BJ (cell line): ENCODE measurements around the gene RITA1. TPM values are rescaled to one million over a fixed set of nuclear protein-coding genes. Genes with fewer than 3 reads are reported as not detected.

Source experiments
- CTCF ChIA-PET: fragments of 350-600 bp; formaldehyde crosslinking; extraction: SDS; loops from one replicate; lab custom pipeline; 2021; ENCODE audit warnings: antibody characterized with exemption, inconsistent platforms; lab: Yijun Ruan, JAX
- POLR2A ChIA-PET: fragments of 300-600 bp; sonication (Branson Sonifier 250); formaldehyde crosslinking; extraction: SDS; loops from one replicate; lab custom pipeline; 2021; ENCODE audit warnings: antibody characterized with exemption; lab: Charles Lee
- DNase-seq: peaks from one replicate; pipeline ENCODE4 v3.0.0-alpha.2; 2011; ENCODE audit warnings: low read depth
- H3K27me3 ChIP-seq: 2 replicates; pipeline ENCODE4 v1.6.0; 2011; ENCODE audit warnings: low read length; ENCODE audit not compliant: control insufficient read depth, insufficient read depth
- H3K36me3 ChIP-seq: 2 replicates; pipeline ENCODE4 v1.5.1; 2011; ENCODE audit warnings: low read length; ENCODE audit not compliant: control insufficient read depth, insufficient read depth
- H3K4me3 ChIP-seq: 2 replicates; pipeline ENCODE4 v1.5.1; 2011; ENCODE audit warnings: low read depth, mild to moderate bottlenecking, control low read depth, low read length
- CTCF ChIP-seq: IDR thresholded peaks from 2 replicates; pipeline ENCODE4 v1.5.1; 2011; ENCODE audit warnings: low read depth, mild to moderate bottlenecking, control low read depth, inconsistent platforms, low read length, moderate library complexity; ENCODE audit not compliant: insufficient read depth
- polyA plus RNA-seq: library from polyadenylated mRNA; depleted of rRNA; stranded (reverse); fragments of >200 nt; gene quantifications from 2 replicates; pipeline ENCODE4 v1.2.3, GENCODE V29; 2011

Gene RITA1
- polyA plus RNA-seq, 1 experiment, result 19.4 TPM

GRCh38 chr12:113232089-113232839, 46.7 kb downstream of the RITA1 start:
- peaks cover 15% of the 10 kb centered on the region for H3K36me3 ChIP-seq
- POLR2A ChIA-PET, result no interaction called here
- CTCF ChIA-PET, result interaction anchor here (0.6 kb wide), 2 partner anchors 35 to 1780 kb away, joined by 3 to 4 read pairs; no protein-coding TSS in a partner anchor
- TF ChIP-seq CTCF, result no peak
- no peak for DNase-seq
- no peak overlapping the region for H3K4me3 ChIP-seq
- no peaks in the 10 kb centered on the region for H3K27me3 ChIP-seq

- no peak for TF ChIP-seq CTCF
- ChIA-PET POLR2A (no interaction called here), CTCF (interaction anchor here (0.6 to 0.9 kb wide), 2 partner anchors 23 to 1781 kb away, joined by 3 to 4 read pairs; no protein-coding TSS in a partner anchor)
- Histone ChIP-seq H3K36me3 (peaks cover 15% of the 10 kb centered on the region), H3K4me3 (no peak overlapping the region), H3K27me3 (no peaks in the 10 kb centered on the region)
- DNase-seq, result no peak
Measured at GRCh38 chr12:113232840-113233585, 47.5 kb downstream of the RITA1 start.

GRCh38 chr12:113233967-113234366, 48.4 kb downstream of the RITA1 start:
- POLR2A ChIA-PET, result no interaction called here
- no peak for DNase-seq
- Histone ChIP-seq H3K36me3 (peaks cover 15% of the 10 kb centered on the region), H3K4me3 (no peak overlapping the region), H3K27me3 (no peaks in the 10 kb centered on the region)
- CTCF ChIA-PET, result interaction anchor here (0.9 kb wide), 1 partner anchor 24 kb away, joined by 3 read pairs; no protein-coding TSS in a partner anchor
- TF ChIP-seq CTCF, result no peak

GRCh38 chr12:113234483-113234882, 49.0 kb downstream of the RITA1 start:
- no peaks in the 10 kb centered on the region for H3K27me3 ChIP-seq
- no peak overlapping the region for H3K4me3 ChIP-seq
- TF ChIP-seq CTCF, result no peak
- ChIA-PET POLR2A (no interaction called here), CTCF (no interaction called here)
- peaks cover 15% of the 10 kb centered on the region for H3K36me3 ChIP-seq
- no peak for DNase-seq

GRCh38 chr12:113235976-113236375, 50.5 kb downstream of the RITA1 start:
- POLR2A ChIA-PET, result no interaction called here
- H3K36me3 ChIP-seq, result peaks cover 13% of the 10 kb centered on the region
- CTCF ChIA-PET, result no interaction called here
- H3K27me3 ChIP-seq, result no peaks in the 10 kb centered on the region
- TF ChIP-seq CTCF, result no peak
- no peak for DNase-seq
- no peak overlapping the region for H3K4me3 ChIP-seq
